HCT116 (cell line): ENCODE results near the gene ATG4A.

Source experiments
- CEBPB ChIP-seq: IDR thresholded peaks from 2 replicates; pipeline ENCODE4 v1.6.1; 2012; ENCODE audit warnings: low read depth
- CTCF ChIP-seq, 3 experiments: fragments of 200-600 bp in 1 of 3; sonication (generic) in 1 of 3; IDR thresholded peaks in 2 of 3; conservative IDR thresholded peaks in 1 of 3; 2 replicates each; pipeline ENCODE4 v1.5.1; 2012 to 2017; ENCODE audit warnings: low read depth in 2 of 3, low read length in 2 of 3, antibody characterized with exemption in 1 of 3, borderline replicate concordance in 1 of 3, control low read depth in 1 of 3, mild to moderate bottlenecking in 1 of 3, mixed read lengths in 1 of 3, mixed run types in 1 of 3, moderate library complexity in 1 of 3; ENCODE audit not compliant: insufficient read depth in 1 of 3
- MAX ChIP-seq: IDR thresholded peaks from 2 replicates; pipeline ENCODE4 v1.6.1; 2012
- POLR2A ChIP-seq: IDR thresholded peaks from 2 replicates; pipeline ENCODE4 v1.7.0; 2011; ENCODE audit warnings: borderline replicate concordance; ENCODE audit not compliant: insufficient read depth, insufficient read length; ENCODE audit errors: extremely low read depth
- ZBTB33 ChIP-seq: IDR thresholded peaks from 2 replicates; pipeline ENCODE4 v1.6.1; 2011; ENCODE audit warnings: mild to moderate bottlenecking, low read length, moderate library complexity; ENCODE audit not compliant: insufficient replicate concordance; ENCODE audit errors: extremely low read depth

GRCh38 chrX:108126661-108127060 lies 35.1 kb downstream of the ATG4A start:
- TF ChIP-seq CTCF (IDR thresholded peaks at IDR 0.05 in 2 of 3, conservative IDR thresholded peaks at IDR 0.05 in 1 of 3; ENCODE audit: borderline replicate concordance in 1 of 3, insufficient read depth in 1 of 3, low read depth in 2 of 3, low read length in 2 of 3) = no peak
- no peak for TF ChIP-seq ZBTB33
- no peak for TF ChIP-seq MAX
- TF ChIP-seq POLR2A = no peak
- no peak for TF ChIP-seq CEBPB
